Midbrain (tissue), 1 donor: ENCODE measurements around the gene PYHIN1.
A peak's percentile ranks its signal among the peaks of the same experiment; 100 is the strongest.

ENCODE experiments used
- DNase-seq: peaks from one replicate; lab custom pipeline; 2025; lab: John Stamatoyannopoulos, UW

The PYHIN1 gene

GRCh38 chr1:159014003-159014571 lies 82.7 kb downstream of the PYHIN1 start:
- no peak for DNase-seq

GRCh38 chr1:159014851-159015250 lies 83.5 kb downstream of the PYHIN1 start:
- no peak for DNase-seq

- DNase-seq: peak; percentile 42
These were observed 84.1 kb downstream of the PYHIN1 start for GRCh38 chr1:159015440-159015909.

GRCh38 chr1:159023723-159024122 lies 92.4 kb downstream of the PYHIN1 start:
- DNase-seq: no peak

- DNase-seq: no peak
These were observed 93.7 kb downstream of the PYHIN1 start for GRCh38 chr1:159025043-159025442.
